ENCODE results near the gene ST6GAL2.

The ST6GAL2 gene

DNA sequence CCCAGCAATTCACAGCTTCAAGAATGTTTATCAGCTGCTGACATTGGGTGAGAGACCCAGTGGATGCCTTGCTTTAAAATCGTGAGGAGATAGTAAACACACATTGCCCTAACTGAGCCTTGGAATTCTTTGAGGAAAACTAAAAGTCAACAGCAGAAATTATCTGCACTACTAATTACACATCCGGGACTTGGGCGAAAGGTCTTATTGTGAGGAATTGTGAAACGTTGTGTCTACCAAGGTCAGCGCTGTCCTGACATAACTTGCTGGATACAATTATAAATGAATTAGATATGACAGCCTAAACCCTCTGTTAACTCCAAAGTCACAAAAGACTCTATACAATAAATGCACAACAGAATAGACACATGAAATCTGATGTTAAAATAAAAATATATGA, 121.4 kb downstream of the ST6GAL2 start:
- H3K4me3 ChIP-seq (ENCODE audit: low read depth, low read length), result no peak overlapping the region
- TF ChIP-seq, protein P1, sequence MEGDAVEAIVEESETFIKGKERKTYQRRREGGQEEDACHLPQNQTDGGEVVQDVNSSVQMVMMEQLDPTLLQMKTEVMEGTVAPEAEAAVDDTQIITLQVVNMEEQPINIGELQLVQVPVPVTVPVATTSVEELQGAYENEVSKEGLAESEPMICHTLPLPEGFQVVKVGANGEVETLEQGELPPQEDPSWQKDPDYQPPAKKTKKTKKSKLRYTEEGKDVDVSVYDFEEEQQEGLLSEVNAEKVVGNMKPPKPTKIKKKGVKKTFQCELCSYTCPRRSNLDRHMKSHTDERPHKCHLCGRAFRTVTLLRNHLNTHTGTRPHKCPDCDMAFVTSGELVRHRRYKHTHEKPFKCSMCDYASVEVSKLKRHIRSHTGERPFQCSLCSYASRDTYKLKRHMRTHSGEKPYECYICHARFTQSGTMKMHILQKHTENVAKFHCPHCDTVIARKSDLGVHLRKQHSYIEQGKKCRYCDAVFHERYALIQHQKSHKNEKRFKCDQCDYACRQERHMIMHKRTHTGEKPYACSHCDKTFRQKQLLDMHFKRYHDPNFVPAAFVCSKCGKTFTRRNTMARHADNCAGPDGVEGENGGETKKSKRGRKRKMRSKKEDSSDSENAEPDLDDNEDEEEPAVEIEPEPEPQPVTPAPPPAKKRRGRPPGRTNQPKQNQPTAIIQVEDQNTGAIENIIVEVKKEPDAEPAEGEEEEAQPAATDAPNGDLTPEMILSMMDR (IDR thresholded peaks at IDR 0.05; ENCODE audit: control insufficient read depth, extremely low read depth, insufficient read depth), result no peak
- DNase-seq (ENCODE audit: low read depth), result no peak

DNA sequence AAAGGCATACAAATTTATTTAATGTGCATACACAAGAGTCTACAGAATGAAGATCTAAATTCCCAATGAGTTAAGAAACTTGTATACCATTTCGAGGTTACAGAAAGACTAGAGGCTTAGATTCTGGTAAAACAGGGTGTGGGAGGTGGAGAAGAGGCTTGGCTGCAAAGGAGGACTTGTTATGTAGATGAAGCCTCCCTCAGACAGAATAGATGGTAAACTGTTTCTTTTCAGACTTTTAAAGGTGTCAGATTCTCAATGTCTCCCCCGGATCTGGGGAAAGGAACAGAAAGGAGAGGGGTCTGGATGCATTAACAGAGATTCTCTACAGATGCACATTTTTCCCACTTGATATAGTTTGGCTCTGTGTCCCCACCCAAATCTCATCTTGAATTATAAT, 126.0 kb downstream of the ST6GAL2 start:
- TF ChIP-seq, protein P1 (IDR thresholded peaks at IDR 0.05; ENCODE audit: control insufficient read depth, extremely low read depth, insufficient read depth), result no peak
- no peak for DNase-seq (ENCODE audit: low read depth)
- no peak overlapping the region for H3K4me3 ChIP-seq (ENCODE audit: low read depth, low read length)

DNA sequence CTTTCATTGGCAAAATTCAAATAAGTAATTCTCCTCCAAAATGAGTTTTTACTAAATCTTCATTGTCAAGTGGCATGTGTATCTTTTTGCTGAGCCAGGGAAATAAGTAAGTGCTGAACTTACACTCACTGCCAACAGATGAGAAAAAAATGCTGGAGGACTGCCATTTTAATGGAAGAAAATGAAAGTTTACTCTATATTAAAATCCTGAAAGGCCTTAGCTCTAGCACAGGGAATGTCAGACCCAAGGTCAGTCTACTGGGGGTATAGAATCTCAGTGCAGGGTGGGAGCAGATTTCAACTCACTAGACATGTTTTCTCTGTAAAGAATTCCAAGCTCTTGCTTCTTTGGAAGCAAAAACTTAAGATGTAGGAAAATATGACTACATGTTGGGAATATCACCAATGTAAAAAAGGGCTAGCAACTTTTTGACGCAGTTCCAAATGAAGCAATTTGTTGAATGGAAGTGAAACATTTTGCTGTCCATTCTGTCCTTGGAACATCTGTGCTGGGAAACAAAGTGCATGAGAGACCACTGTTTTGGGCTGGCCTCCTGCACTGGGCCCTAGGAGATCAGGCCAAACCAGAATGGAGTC, 127.0 kb downstream of the ST6GAL2 start:
- no peak for DNase-seq (ENCODE audit: low read depth)
- TF ChIP-seq, protein P1 (IDR thresholded peaks at IDR 0.05; ENCODE audit: control insufficient read depth, extremely low read depth, insufficient read depth), result no peak
- no peak overlapping the region for H3K4me3 ChIP-seq (ENCODE audit: low read depth, low read length)

All from LNCaP clone FGC (cell line).